Measurements from ENCODE around the gene JARID2. TPM values are rescaled to one million over a fixed set of nuclear protein-coding genes. Genes with fewer than 3 reads are reported as not detected.

JARID2 gene
- total RNA-seq, 2 donors from 2014 or later, result 3.6 to 4.6 TPM

GRCh38 chr6:15317251-15317650 is 71.4 kb downstream of the JARID2 start:
- Histone ChIP-seq H3K9me3 (no peaks in the 10 kb centered on the region), H3K4me3 (no peak overlapping the region), H3K4me1 (peaks cover 22% of the 10 kb centered on the region), H3K27ac (no peak overlapping the region), H3K36me3 (replicated peaks in 1 of 2; ENCODE audit: insufficient read depth in 1 of 2, low read depth in 2 of 2) (no peaks in the 10 kb centered on the region), H3K27me3 (no peaks in the 10 kb centered on the region)
- 91 to 96% methylated on average over 4 of the region's 4 CpGs for WGBS, 2 donors
- TF ChIP-seq POLR2A (IDR thresholded peaks at IDR 0.05) (no peak), CTCF (IDR thresholded peaks at IDR 0.05) (no peak)
- DNase-seq (no peak), ATAC-seq (no peak)
- intact Hi-C loops (cut with DNase I), result no loop called here

GRCh38 chr6:15317934-15318902 is 72.3 kb downstream of the JARID2 start:
- no peak for ATAC-seq
- H3K27ac ChIP-seq, result no peak overlapping the region
- no peaks in the 10 kb centered on the region for H3K9me3 ChIP-seq
- WGBS, 2 donors, result 68 to 85% methylated on average over 9 of the region's 9 CpGs
- peaks cover 16% of the 10 kb centered on the region for H3K4me1 ChIP-seq
- intact Hi-C loops (cut with DNase I), result no loop called here
- DNase-seq, result no peak
- no peak overlapping the region for H3K4me3 ChIP-seq
- no peaks in the 10 kb centered on the region for H3K36me3 ChIP-seq (replicated peaks in 1 of 2; ENCODE audit: insufficient read depth in 1 of 2, low read depth in 2 of 2)
- TF ChIP-seq CTCF (IDR thresholded peaks at IDR 0.05), result no peak
- TF ChIP-seq POLR2A (IDR thresholded peaks at IDR 0.05), result no peak
- H3K27me3 ChIP-seq, result no peaks in the 10 kb centered on the region

- 87 to 90% methylated on average over 3 of the region's 3 CpGs for WGBS, 2 donors
- H3K27me3 ChIP-seq, result no peaks in the 10 kb centered on the region
- peaks cover 6% of the 10 kb centered on the region for H3K4me1 ChIP-seq
- no peaks in the 10 kb centered on the region for H3K36me3 ChIP-seq (replicated peaks in 1 of 2; ENCODE audit: insufficient read depth in 1 of 2, low read depth in 2 of 2)
- ATAC-seq, result no peak
- intact Hi-C loops (cut with DNase I), result no loop called here
- no peaks in the 10 kb centered on the region for H3K9me3 ChIP-seq
- H3K27ac ChIP-seq, result no peak overlapping the region
- DNase-seq, result no peak
- TF ChIP-seq POLR2A (IDR thresholded peaks at IDR 0.05), result no peak
- no peak for TF ChIP-seq CTCF (IDR thresholded peaks at IDR 0.05)
- no peak overlapping the region for H3K4me3 ChIP-seq
Measured at GRCh38 chr6:15319677-15320076, 73.8 kb downstream of the JARID2 start.

- Histone ChIP-seq H3K27ac (no peak overlapping the region), H3K27me3 (no peaks in the 10 kb centered on the region), H3K9me3 (no peaks in the 10 kb centered on the region), H3K4me3 (no peak overlapping the region), H3K4me1 (peaks cover 6% of the 10 kb centered on the region), H3K36me3 (replicated peaks in 1 of 2; ENCODE audit: insufficient read depth in 1 of 2, low read depth in 2 of 2) (no peaks in the 10 kb centered on the region)
- intact Hi-C loops (cut with DNase I), result no loop called here
- DNase-seq (no peak), ATAC-seq (no peak)
- 93 to 96% methylated on average over 1 of the region's 1 CpG for WGBS, 2 donors
- TF ChIP-seq POLR2A (IDR thresholded peaks at IDR 0.05) (no peak), CTCF (IDR thresholded peaks at IDR 0.05) (no peak)
Measured at GRCh38 chr6:15320693-15321092, 74.8 kb downstream of the JARID2 start.
